Stimulated activated naive CD8-positive, alpha-beta T cell treated with anti-CD3 and anti-CD28 coated beads, Interleukin-15, amount 100 ng/mL, for 72 hours (primary cell): ENCODE results near the gene PAQR9.
"Not testable (repeated sequence)": the region's sequence is repeated elsewhere in the genome, so short reads cannot be mapped to it uniquely, and the experiment has no call there.

Experiments used
- ATAC-seq: fragments of 150-1000 bp; cut with Tn5 transposase; 2 replicates; pipeline ENCODE4 v1.10.0; 2021; ENCODE audit warnings: mild to moderate bottlenecking, moderate library complexity
- DNase-seq, 2 donors: peaks; one replicate each; pipeline ENCODE4 v3.0.0; 2021 to 2022
- H3K27ac Mint-ChIP-seq, 2 donors: one replicate each; pipeline ENCODE4 v1.8.0; 2022; ENCODE audit warnings: mild to moderate bottlenecking in 2 of 2, mixed read lengths in 2 of 2, moderate library complexity in 2 of 2
- H3K27me3 Mint-ChIP-seq: one replicate; pipeline ENCODE4 v1.8.0; 2022; ENCODE audit warnings: mixed read lengths
- H3K4me1 Mint-ChIP-seq: one replicate; pipeline ENCODE4 v1.8.0; 2022; ENCODE audit warnings: mild to moderate bottlenecking, mixed read lengths
- H3K4me3 Mint-ChIP-seq, 2 donors: one replicate each; pipeline ENCODE4 v1.8.0; 2022; ENCODE audit warnings: mild to moderate bottlenecking in 2 of 2, mixed read lengths in 2 of 2, moderate library complexity in 1 of 2
- H3K9me3 Mint-ChIP-seq, 2 donors: one replicate each; pipeline ENCODE4 v1.8.0; 2022; ENCODE audit warnings: mixed read lengths in 2 of 2

The PAQR9 gene

GRCh38 chr3:142988826-142989225, 25.4 kb upstream of the PAQR9 start:
- not testable (repeated sequence) for DNase-seq, H3K4me3 Mint-ChIP-seq, ATAC-seq, H3K4me1 Mint-ChIP-seq, H3K9me3 Mint-ChIP-seq, H3K27ac Mint-ChIP-seq
- H3K27me3 Mint-ChIP-seq, result peaks cover 22% of the 10 kb centered on the region

GRCh38 chr3:142988221-142988620, 24.7 kb upstream of the PAQR9 start:
- H3K27me3 Mint-ChIP-seq, result peaks cover 24% of the 10 kb centered on the region
- not testable (repeated sequence) for H3K4me3 Mint-ChIP-seq, H3K9me3 Mint-ChIP-seq, DNase-seq, ATAC-seq, H3K4me1 Mint-ChIP-seq, H3K27ac Mint-ChIP-seq

GRCh38 chr3:142987707-142988106, 24.2 kb upstream of the PAQR9 start:
- no peak overlapping the region for H3K4me3 Mint-ChIP-seq
- H3K27me3 Mint-ChIP-seq, result peaks cover 29% of the 10 kb centered on the region
- no peak overlapping the region for H3K27ac Mint-ChIP-seq
- no peaks in the 10 kb centered on the region for H3K4me1 Mint-ChIP-seq
- ATAC-seq (no peak), DNase-seq (no peak)
- H3K9me3 Mint-ChIP-seq, result no peaks in the 10 kb centered on the region

DNA sequence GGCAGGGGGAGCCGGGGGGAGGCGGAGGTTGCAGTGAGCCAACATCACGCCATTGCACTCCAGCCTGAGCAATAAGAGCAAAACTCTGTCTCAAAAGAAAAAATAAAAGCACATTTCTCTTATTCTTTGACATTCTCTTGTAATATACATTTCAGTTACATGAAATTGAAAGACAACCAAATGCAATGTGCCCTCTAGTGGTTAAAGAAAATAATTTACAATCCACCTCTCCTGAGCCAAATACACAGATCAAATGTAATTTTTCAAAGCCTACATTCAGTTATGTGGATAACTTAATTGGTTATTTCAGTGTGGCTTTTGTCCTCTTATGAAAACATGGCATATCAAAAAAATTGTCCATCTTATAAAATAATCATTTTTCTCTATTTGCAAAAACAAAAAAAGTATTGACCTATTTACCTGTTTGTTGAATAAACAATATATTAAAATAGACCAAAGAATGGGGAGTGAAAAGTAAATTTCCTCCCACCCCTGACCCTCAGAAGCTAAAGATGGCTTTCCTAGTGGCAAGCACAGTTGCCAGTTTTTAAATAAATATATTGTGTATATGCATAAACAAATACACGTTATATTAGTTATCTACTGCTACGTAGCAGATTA, 23.7 kb upstream of the PAQR9 start:
- H3K27ac Mint-ChIP-seq, result no peak overlapping the region
- ATAC-seq (no peak), DNase-seq (no peak)
- no peaks in the 10 kb centered on the region for H3K9me3 Mint-ChIP-seq
- H3K4me3 Mint-ChIP-seq, result no peak overlapping the region
- H3K4me1 Mint-ChIP-seq, result no peaks in the 10 kb centered on the region
- peaks cover 32% of the 10 kb centered on the region for H3K27me3 Mint-ChIP-seq

DNA sequence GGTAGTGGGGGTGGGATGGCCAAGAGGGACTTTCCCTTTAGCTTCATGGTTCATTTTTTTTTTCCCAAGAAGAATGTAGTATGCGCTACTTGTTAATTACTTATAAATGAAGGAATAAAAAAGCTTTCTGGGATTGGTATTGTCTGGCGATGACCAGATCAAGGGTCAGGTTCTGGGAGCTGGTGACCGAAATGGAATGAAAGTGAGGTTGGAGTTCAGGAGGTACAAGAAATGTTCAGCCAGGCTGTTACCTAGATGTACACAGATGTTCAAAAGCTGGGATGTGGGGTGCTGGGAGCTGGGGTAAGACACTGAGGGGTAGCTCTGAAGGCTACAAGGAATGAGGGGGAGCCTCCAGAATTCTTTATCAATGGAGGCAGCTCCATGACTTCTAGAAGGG, 20.8 kb upstream of the PAQR9 start:
- DNase-seq, result no peak
- Mint-ChIP-seq H3K9me3 (no peaks in the 10 kb centered on the region), H3K27ac (no peak overlapping the region), H3K4me1 (no peaks in the 10 kb centered on the region), H3K27me3 (peaks cover 24% of the 10 kb centered on the region), H3K4me3 (no peak overlapping the region)
- ATAC-seq, result no peak

GRCh38 chr3:142983318-142983717, 19.8 kb upstream of the PAQR9 start:
- H3K9me3 Mint-ChIP-seq, result no peaks in the 10 kb centered on the region
- DNase-seq (no peak), ATAC-seq (no peak)
- H3K4me1 Mint-ChIP-seq, result no peaks in the 10 kb centered on the region
- peaks cover 24% of the 10 kb centered on the region for H3K27me3 Mint-ChIP-seq
- no peak overlapping the region for H3K27ac Mint-ChIP-seq
- no peak overlapping the region for H3K4me3 Mint-ChIP-seq

- Mint-ChIP-seq H3K9me3 (no peaks in the 10 kb centered on the region), H3K27ac (no peak overlapping the region), H3K27me3 (peaks cover 24% of the 10 kb centered on the region), H3K4me1 (no peaks in the 10 kb centered on the region), H3K4me3 (no peak overlapping the region)
- ATAC-seq (no peak), DNase-seq (no peak)
Observed at GRCh38 chr3:142982038-142982773, 18.7 kb upstream of the PAQR9 start.

DNA sequence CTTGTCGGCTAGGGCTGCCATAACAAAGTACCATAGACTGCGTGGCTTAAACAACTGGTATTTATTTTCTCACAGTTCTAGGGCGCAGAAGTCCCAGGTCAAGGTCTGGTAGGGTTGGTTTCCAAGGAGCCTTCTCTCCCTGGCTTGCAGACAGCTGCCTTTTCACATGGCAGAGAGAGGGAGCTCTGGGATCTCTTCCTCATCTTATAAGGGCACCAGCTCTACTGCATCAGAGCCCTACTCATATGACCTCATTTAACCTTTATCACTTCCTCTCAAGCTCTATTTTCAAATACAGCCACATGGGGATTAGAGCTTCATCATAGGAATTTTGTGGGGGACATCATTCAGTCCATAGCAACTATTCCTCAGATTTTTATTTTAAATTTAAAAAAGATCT, 17.6 kb upstream of the PAQR9 start:
- no peaks in the 10 kb centered on the region for H3K9me3 Mint-ChIP-seq
- no peak for ATAC-seq
- H3K4me3 Mint-ChIP-seq, result no peak overlapping the region
- H3K27ac Mint-ChIP-seq, result no peak overlapping the region
- no peak for DNase-seq
- H3K4me1 Mint-ChIP-seq, result no peaks in the 10 kb centered on the region
- H3K27me3 Mint-ChIP-seq, result peaks cover 24% of the 10 kb centered on the region

DNA sequence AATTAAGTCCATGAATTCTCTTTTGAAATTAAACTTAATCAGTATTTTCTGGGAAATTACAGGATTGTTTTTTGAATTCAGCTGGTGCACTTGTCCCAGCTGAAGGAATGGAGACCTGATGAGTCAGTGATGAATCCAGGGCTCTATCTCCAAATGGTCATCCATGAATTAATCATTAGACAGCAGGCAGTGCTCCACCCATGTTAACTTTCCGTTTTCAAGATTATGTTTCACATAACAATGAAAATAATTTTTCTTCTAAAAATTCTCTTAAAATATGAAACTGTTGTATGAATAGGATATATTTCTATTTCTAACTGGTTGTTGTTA, 13.9 kb upstream of the PAQR9 start:
- no peaks in the 10 kb centered on the region for H3K9me3 Mint-ChIP-seq
- H3K27me3 Mint-ChIP-seq, result peaks cover 26% of the 10 kb centered on the region
- DNase-seq, result no peak
- no peak for ATAC-seq
- no peaks in the 10 kb centered on the region for H3K4me1 Mint-ChIP-seq
- H3K27ac Mint-ChIP-seq, result no peak overlapping the region
- H3K4me3 Mint-ChIP-seq, result no peak overlapping the region

DNA sequence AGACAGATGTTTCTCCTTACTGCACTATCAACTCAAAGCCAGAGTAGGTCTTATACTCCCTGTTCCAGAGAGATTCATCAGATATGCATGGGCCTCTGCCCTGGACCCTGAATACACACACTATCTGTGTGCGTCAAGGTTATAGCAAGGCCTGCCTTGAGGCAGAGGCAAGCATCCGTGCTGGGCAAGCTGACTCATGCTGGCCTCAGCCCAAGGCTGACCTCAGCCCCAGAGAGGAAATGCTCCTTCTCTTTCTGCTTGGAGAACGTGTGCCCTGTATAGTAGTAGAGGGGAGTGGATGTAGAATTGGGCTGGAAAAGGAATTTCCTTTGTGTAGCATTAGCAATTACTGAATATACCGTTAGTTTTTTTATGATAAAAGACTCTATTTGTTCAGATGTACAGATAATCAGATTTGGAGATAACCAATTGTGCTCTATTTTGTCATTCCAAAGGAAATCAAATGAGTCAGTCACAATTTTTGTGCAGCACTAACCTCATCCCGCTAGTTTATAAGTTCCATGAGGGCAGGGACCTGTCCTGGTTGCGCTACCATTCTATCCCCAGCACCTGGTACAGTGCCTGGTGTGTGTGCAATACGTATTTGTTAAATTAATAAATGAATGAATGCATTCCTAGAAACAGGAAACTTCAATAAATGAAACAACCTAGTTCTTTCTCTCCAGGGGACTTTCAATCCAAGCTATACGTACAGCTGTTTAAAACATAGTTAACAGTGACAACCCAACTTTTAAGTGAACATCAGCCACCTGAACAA, 13.3 kb upstream of the PAQR9 start:
- Mint-ChIP-seq H3K4me1 (no peaks in the 10 kb centered on the region), H3K27ac (no peak overlapping the region), H3K27me3 (peaks cover 27% of the 10 kb centered on the region), H3K9me3 (no peaks in the 10 kb centered on the region), H3K4me3 (no peak overlapping the region)
- no peak for DNase-seq
- no peak for ATAC-seq

DNA sequence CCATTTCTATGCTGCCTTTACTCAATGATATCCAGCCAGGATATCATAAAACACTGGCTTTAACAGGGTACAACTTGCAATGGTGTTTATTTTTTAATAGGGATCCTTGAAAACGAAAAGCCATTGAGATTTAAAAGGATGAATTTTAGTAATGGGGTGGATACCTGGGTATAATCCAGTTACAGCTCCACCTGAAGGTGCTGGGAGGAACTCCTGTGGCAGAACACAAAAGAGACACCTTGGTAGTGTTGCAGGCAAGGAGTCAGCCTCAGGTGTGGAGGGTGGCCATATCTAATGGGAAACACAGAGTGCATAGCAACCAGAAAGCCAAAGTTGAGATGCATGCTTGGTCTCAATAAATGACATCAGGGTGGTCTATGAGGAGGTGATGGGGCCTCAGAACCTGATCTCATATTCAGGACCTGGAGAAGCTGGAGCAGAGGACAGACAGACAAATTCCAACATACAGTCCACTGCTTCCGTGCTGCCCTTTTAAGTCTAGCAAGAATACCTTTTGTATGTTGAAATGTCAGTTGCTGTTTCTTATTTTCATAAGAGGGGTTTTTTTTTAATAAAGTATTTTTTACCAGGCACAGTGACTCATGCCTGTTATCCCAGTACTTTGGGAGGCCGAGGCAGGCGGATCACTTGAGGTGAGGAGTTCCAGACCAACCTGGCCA, 12.0 kb upstream of the PAQR9 start:
- Mint-ChIP-seq H3K4me3 (no peak overlapping the region), H3K27me3 (peaks cover 37% of the 10 kb centered on the region), H3K9me3 (no peaks in the 10 kb centered on the region), H3K4me1 (no peaks in the 10 kb centered on the region), H3K27ac (no peak overlapping the region)
- ATAC-seq (no peak), DNase-seq (no peak)

- no peaks in the 10 kb centered on the region for H3K4me1 Mint-ChIP-seq
- peaks cover 41% of the 10 kb centered on the region for H3K27me3 Mint-ChIP-seq
- peak overlapping the region in 1 of 2 donors; percentile 60 for H3K27ac Mint-ChIP-seq
- DNase-seq, result no peak
- no peak overlapping the region for H3K4me3 Mint-ChIP-seq
- no peak for ATAC-seq
- no peaks in the 10 kb centered on the region for H3K9me3 Mint-ChIP-seq
Observed at GRCh38 chr3:142973217-142974009, 9.9 kb upstream of the PAQR9 start.

DNA sequence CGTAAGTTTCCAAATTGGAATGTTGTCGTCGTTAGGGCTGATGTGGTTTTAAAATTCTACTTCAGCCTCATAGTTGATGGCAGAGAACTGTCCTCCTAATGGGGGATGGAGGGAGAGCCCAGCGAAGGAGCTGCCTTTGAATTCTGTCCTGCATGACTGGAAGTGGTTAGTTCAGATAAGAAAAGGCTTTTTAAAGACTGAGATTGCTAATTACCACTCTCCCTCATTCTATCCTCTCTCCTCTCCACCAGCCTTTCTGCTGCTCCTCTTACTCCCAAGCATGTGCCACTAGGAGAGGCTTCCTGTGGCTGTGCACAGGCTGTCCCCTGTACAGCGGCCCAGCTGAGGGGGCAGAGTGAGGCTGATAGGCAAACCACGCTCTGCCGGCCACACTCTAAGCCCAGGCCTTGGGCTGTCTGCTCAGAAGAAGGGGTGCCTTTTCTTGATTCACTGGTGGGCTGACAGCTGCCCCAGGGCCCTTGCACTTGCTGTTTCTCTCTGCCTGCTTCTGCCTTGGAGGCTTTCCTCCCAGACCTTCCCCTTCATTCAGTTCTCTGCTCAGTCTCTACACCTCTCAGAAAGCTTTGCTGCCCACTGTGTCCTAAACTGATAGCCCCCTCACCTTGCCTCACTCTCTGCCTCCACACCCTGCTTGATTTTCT, 8.7 kb upstream of the PAQR9 start:
- Mint-ChIP-seq H3K27me3 (peaks cover 46% of the 10 kb centered on the region), H3K4me3 (no peak overlapping the region), H3K9me3 (no peaks in the 10 kb centered on the region), H3K4me1 (no peaks in the 10 kb centered on the region), H3K27ac (no peak overlapping the region)
- ATAC-seq (no peak), DNase-seq (no peak)

DNA sequence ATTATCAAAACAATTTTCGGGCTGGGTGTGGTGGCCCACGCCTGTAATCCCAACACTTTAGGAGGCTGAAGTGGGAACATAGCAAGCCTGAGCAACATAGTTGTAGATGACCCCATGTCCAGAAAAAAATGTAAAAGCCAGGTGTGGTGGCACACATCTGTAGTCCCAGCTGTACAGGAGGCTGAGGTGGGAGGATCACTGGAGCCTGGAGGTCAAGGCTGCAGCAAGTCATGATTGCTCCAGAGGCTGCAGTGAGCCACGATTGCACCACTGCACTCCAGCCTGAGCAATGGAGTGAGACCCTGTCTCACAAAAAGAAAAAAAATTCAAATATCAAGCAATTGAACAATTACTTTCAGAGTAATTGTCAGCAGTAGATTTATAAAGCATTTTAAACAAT, 8.0 kb upstream of the PAQR9 start:
- no peaks in the 10 kb centered on the region for H3K9me3 Mint-ChIP-seq
- no peaks in the 10 kb centered on the region for H3K4me1 Mint-ChIP-seq
- ATAC-seq (no peak), DNase-seq (no peak)
- no peak overlapping the region for H3K27ac Mint-ChIP-seq
- no peak overlapping the region for H3K4me3 Mint-ChIP-seq
- peaks cover 53% of the 10 kb centered on the region for H3K27me3 Mint-ChIP-seq
